ENCODE results near the gene CLEC5A. TPM values are rescaled to one million over a fixed set of nuclear protein-coding genes. Genes with fewer than 3 reads are reported as not detected.

Gene CLEC5A
- polyA plus RNA-seq, 1 donor from 2014 or later: not detected

- Mint-ChIP-seq H3K27me3 (no peaks in the 10 kb centered on the region), H3K36me3 (no peaks in the 10 kb centered on the region), H3K27ac (no peak overlapping the region), H3K4me3 (peak overlapping the region in 1 of 4 donors; percentile 71), H3K4me1 (peaks cover 0 to 10% (median 6%) of the 10 kb centered on the region in 3 donors), H3K9me3 (peaks cover 0 to 18% (median 6%) of the 10 kb centered on the region in 3 donors)
Measured at GRCh38 chr7:141960687-141961422, 14.1 kb upstream of the CLEC5A start.

GRCh38 chr7:141956084-141956483 is 9.3 kb upstream of the CLEC5A start:
- Mint-ChIP-seq H3K27ac (no peak overlapping the region), H3K9me3 (peaks cover 3 to 6% (median 4%) of the 10 kb centered on the region in 3 donors), H3K4me1 (peaks cover 0 to 7% (median 6%) of the 10 kb centered on the region in 3 donors), H3K27me3 (no peaks in the 10 kb centered on the region), H3K4me3 (no peak overlapping the region), H3K36me3 (no peaks in the 10 kb centered on the region)

GRCh38 chr7:141954334-141954733 is 7.6 kb upstream of the CLEC5A start:
- Mint-ChIP-seq H3K36me3 (no peaks in the 10 kb centered on the region), H3K4me3 (no peak overlapping the region), H3K27ac (no peak overlapping the region), H3K4me1 (no peaks in the 10 kb centered on the region), H3K9me3 (peaks cover 3 to 4% (median 3%) of the 10 kb centered on the region in 3 donors), H3K27me3 (no peaks in the 10 kb centered on the region)

DNA sequence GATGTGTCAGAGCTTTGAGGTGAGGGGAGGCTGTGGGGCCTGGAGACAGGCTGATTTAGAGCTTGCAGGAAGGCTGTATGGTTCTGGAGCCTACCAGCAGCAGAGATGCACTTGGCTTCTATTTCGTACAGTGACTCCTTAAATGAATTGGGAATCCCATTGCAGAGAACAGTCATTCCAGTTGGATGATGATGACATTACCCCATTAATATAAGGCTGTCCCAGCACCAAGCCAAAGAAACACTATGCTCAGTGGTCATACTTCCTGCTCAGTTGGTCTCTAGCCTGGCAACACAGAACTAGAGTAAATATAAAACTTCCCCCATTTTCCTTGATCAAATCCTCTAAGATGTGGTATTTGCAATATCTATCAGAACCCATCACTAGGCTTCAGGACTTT is 5.7 kb upstream of the CLEC5A start:
- Mint-ChIP-seq H3K27me3 (no peaks in the 10 kb centered on the region), H3K4me3 (no peak overlapping the region), H3K27ac (no peak overlapping the region), H3K36me3 (no peaks in the 10 kb centered on the region), H3K9me3 (peaks cover 0 to 3% (median 3%) of the 10 kb centered on the region in 3 donors), H3K4me1 (no peaks in the 10 kb centered on the region)

DNA sequence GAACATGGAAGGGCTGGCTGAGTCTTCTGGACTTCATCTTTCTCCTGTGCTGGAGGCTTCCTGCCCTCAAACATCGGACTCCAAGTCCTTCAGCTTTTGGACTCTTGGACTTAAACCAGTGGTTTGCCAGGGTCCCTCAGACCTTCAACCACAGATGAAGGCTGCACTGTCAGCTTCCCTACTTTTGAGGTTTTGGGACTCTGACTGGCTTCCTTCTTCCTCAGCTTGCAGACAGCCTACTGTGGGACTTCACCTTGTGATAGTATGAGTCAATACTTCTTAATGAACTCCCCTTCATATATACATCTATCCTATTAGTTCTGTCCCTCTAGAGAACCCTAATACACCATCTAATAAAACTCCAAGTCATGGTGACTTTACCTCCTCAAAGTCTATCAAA is 4.0 kb upstream of the CLEC5A start:
- Mint-ChIP-seq H3K27ac (no peak overlapping the region), H3K36me3 (no peaks in the 10 kb centered on the region), H3K27me3 (no peaks in the 10 kb centered on the region), H3K4me3 (no peak overlapping the region), H3K4me1 (no peaks in the 10 kb centered on the region), H3K9me3 (peaks cover 0 to 3% (median 3%) of the 10 kb centered on the region in 3 donors)

DNA sequence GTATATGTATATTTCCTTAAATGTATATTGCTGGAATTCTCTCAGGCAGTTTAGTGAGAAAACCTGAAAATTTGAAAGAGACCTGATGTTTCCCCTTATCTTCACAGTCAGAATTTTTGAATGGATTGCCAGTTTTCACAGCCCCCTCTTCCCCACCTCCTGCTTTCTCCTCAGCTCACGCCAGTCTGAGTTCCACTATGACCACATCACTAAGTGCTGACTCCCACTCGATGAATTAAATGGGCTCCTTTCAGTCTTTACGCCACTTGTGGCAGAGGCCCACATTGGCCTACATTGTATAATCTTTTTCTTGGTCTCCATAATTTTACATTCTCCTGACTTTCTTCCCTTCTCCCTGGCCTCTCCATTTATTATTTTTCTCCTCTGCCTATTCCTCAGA is 3.1 kb upstream of the CLEC5A start:
- Mint-ChIP-seq H3K4me3 (no peak overlapping the region), H3K27ac (no peak overlapping the region), H3K4me1 (no peaks in the 10 kb centered on the region), H3K36me3 (no peaks in the 10 kb centered on the region), H3K9me3 (peaks cover 0 to 3% (median 3%) of the 10 kb centered on the region in 3 donors), H3K27me3 (no peaks in the 10 kb centered on the region)

DNA sequence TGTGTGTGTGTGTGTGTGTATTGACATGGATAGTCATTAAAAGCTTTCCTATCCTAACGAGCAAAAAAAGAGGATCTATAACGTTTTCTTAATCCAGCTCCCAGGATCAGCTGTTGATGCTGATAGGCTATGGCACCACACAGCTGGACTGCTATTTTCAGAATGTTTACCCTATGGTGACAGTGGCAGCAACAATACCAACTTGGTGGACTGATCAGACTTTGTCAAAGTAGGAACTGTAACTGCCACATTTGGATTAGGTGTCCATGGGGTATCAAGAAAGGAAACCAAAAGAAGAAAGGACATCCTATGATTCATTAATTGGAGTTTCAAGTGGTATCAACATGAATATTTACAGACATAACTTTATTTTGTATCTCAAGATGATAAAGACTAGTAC is 2.7 kb upstream of the CLEC5A start:
- no peak overlapping the region for H3K4me3 Mint-ChIP-seq
- H3K4me1 Mint-ChIP-seq: no peaks in the 10 kb centered on the region
- no peak overlapping the region for H3K27ac Mint-ChIP-seq
- H3K27me3 Mint-ChIP-seq: no peaks in the 10 kb centered on the region
- H3K9me3 Mint-ChIP-seq: peaks cover 0 to 3% (median 3%) of the 10 kb centered on the region in 3 donors
- H3K36me3 Mint-ChIP-seq: no peaks in the 10 kb centered on the region

DNA sequence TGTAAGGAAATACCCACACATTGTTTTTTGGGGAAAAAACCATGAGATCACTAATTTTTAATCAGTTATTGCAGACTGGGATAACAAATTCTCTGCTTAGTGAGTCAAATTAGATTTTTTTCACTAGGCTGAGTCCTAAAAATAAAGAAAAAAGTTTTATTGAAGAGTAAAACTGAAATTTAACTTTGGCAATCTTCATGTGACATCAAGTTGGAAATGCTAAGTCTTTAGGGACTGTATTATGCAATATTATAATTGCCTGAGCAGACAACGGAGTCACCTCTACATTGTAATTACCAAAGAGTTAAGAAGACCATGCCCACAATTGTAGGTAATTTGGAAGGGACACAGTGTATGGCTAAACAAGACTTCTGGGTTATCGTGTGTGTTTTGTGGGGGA is 2.2 kb upstream of the CLEC5A start:
- H3K4me3 Mint-ChIP-seq: no peak overlapping the region
- H3K27me3 Mint-ChIP-seq: no peaks in the 10 kb centered on the region
- H3K9me3 Mint-ChIP-seq: peaks cover 0 to 3% (median 0%) of the 10 kb centered on the region in 3 donors
- H3K4me1 Mint-ChIP-seq: no peaks in the 10 kb centered on the region
- no peak overlapping the region for H3K27ac Mint-ChIP-seq
- H3K36me3 Mint-ChIP-seq: no peaks in the 10 kb centered on the region

DNA sequence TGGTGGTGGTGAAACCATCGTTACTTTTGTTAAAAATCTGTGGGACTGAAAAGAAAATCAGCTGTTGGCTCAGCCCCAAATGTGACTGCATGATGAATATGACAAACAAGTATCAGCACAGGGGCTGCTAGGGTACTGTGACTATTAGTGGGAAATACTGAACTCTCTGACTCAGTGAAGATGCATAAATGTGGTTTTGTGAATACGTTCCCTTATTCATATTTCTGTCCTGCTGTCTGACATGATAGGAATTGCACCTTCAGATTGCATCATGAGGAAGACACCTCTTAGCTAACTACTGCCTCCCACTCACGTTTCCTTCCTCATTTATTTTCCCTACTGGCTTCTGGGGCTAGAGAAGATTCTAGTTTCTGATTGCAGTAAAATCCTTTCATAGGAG is 1.4 kb downstream of the CLEC5A start:
- Mint-ChIP-seq H3K27me3 (no peaks in the 10 kb centered on the region), H3K36me3 (no peaks in the 10 kb centered on the region), H3K4me1 (no peaks in the 10 kb centered on the region), H3K9me3 (peaks cover 2 to 15% (median 6%) of the 10 kb centered on the region in 3 donors), H3K4me3 (no peak overlapping the region), H3K27ac (no peak overlapping the region)

GRCh38 chr7:141944811-141945210 is 2.0 kb downstream of the CLEC5A start:
- H3K36me3 Mint-ChIP-seq: no peaks in the 10 kb centered on the region
- H3K4me3 Mint-ChIP-seq: no peak overlapping the region
- H3K27ac Mint-ChIP-seq: no peak overlapping the region
- H3K27me3 Mint-ChIP-seq: no peaks in the 10 kb centered on the region
- H3K9me3 Mint-ChIP-seq: peaks cover 2 to 15% (median 6%) of the 10 kb centered on the region in 3 donors
- no peaks in the 10 kb centered on the region for H3K4me1 Mint-ChIP-seq

DNA sequence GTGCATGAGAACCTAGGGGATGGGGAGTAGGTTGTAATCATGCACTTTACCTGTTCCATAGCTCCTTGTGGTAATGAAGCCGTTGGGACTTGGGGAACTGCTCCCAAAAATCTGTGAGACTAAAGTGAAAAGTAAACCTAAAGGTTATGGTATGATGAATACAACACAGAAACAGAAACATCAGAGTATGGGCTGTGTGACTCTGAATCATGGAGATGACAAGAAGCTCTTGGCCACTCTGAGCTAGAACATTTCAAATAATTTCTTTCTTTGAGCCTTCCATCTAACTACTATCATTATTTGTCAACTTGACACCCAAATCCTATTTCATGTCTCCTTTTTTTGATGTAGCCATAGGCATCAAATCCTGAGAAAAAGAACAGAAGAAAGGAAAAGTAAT is 2.9 kb downstream of the CLEC5A start:
- no peak overlapping the region for H3K4me3 Mint-ChIP-seq
- no peak overlapping the region for H3K27ac Mint-ChIP-seq
- no peaks in the 10 kb centered on the region for H3K36me3 Mint-ChIP-seq
- peaks cover 2 to 22% (median 7%) of the 10 kb centered on the region in 3 donors for H3K9me3 Mint-ChIP-seq
- no peaks in the 10 kb centered on the region for H3K27me3 Mint-ChIP-seq
- H3K4me1 Mint-ChIP-seq: no peaks in the 10 kb centered on the region

- Mint-ChIP-seq H3K4me3 (no peak overlapping the region), H3K27me3 (no peaks in the 10 kb centered on the region), H3K9me3 (peaks cover 2 to 22% (median 9%) of the 10 kb centered on the region in 3 donors), H3K36me3 (no peaks in the 10 kb centered on the region), H3K27ac (no peak overlapping the region), H3K4me1 (no peaks in the 10 kb centered on the region)
Measured at GRCh38 chr7:141941075-141941474, 5.7 kb downstream of the CLEC5A start.

DNA sequence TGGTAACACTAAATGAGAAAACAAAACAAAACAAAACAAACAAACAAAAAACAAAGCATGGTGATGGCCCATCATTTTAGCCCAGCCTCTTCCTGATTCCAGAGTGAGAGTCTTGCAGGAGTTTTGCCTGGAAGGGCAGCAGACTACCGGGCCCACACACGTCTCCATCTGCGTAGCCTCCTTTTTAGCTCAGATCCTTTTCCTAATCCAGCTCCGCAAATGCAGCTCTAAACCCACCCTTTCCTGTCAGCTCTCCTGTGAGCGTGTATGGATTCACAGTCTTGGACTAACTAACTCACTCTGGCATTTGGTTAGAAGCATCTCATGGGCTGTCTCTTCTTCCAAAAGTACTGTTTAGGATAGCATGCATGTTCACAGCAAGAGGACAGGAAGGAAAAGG is 16.6 kb downstream of the CLEC5A start:
- Mint-ChIP-seq H3K9me3 (peaks cover 0 to 8% (median 4%) of the 10 kb centered on the region in 3 donors), H3K27me3 (no peaks in the 10 kb centered on the region), H3K36me3 (no peaks in the 10 kb centered on the region), H3K4me3 (no peak overlapping the region), H3K27ac (no peak overlapping the region), H3K4me1 (no peaks in the 10 kb centered on the region)

DNA sequence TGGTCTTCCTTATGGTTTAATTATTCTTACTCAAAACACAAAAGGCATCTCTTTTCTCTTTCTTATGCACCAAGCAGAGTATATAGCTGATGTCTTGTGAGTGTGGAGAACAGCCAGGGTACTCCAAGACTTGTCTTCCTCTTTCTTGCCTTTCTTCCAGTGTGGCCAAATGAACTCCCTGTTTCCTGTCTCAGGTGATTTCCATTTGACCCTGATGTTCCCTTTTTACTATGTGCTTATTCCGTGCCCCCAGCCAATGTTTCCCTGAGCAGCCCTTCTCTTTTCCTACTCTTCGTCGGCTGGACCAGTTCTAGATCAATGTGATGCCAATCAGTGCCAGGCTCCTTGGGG is 18.0 kb downstream of the CLEC5A start:
- no peaks in the 10 kb centered on the region for H3K4me1 Mint-ChIP-seq
- no peak overlapping the region for H3K27ac Mint-ChIP-seq
- H3K27me3 Mint-ChIP-seq: no peaks in the 10 kb centered on the region
- no peaks in the 10 kb centered on the region for H3K36me3 Mint-ChIP-seq
- H3K4me3 Mint-ChIP-seq: no peak overlapping the region
- H3K9me3 Mint-ChIP-seq: peaks cover 0 to 8% (median 4%) of the 10 kb centered on the region in 3 donors

DNA sequence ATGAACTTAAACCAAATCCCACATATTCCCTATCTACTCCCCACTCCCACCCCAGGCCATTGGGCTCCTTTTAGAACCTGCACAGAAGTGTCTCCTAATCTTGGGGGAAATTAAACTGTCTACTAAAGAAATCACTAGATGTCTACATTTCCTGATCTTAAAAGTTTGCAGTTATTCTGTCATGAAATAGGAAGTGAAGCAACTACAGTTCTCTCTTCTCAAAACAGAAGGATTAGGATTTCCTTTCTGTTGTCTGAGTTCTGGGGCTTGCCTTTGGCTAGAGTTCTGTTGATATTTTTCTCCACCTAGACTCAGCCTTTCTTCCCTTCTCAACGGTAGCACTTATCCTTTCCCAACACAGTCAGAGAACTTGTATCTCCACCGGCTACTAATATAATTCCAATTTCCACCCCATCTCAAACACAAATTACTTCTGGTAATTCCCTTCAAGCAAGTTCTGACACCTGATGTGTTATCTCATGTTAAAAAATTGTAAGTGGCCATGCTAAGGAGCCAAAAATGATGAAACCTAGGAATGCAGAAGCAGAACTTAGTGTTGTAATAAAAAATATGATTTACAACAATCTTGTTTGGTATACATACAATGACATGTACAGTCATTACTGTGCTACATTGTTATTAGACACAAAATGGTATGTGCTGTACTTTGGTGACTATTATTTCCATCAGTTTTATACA is 18.5 kb downstream of the CLEC5A start:
- no peaks in the 10 kb centered on the region for H3K4me1 Mint-ChIP-seq
- H3K9me3 Mint-ChIP-seq: peaks cover 0 to 8% (median 4%) of the 10 kb centered on the region in 3 donors
- H3K27me3 Mint-ChIP-seq: no peaks in the 10 kb centered on the region
- no peak overlapping the region for H3K27ac Mint-ChIP-seq
- H3K4me3 Mint-ChIP-seq: no peak overlapping the region
- H3K36me3 Mint-ChIP-seq: no peaks in the 10 kb centered on the region

DNA sequence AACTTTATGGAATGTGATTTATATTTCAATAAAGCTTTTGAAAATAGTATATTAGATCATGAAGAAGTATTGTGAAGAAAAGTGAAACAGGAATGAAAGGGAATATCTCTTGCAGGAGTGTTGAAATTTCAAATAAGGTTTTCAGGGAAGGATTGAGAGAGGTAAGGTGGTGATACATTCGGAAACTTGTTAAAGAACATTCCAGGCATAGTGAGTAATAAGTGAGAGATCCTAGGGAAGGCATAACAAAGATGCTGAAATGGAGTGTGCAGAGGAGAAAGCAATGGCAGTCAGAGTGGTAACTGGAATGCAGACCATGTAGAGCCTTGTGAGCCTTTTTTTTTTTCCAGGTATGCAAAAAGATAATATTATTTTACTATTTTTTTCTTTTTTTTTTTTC is 26.5 kb downstream of the CLEC5A start:
- Mint-ChIP-seq H3K36me3 (peaks cover 1% of the 10 kb centered on the region), H3K4me1 (no peaks in the 10 kb centered on the region), H3K4me3 (no peak overlapping the region), H3K9me3 (peaks cover 0 to 5% (median 2%) of the 10 kb centered on the region in 3 donors), H3K27me3 (no peaks in the 10 kb centered on the region), H3K27ac (no peak overlapping the region)
